Liver (tissue), 3 donors: ENCODE measurements around the gene NADSYN1.
"Not testable (repeated sequence)": the region's sequence is repeated elsewhere in the genome, so short reads cannot be mapped to it uniquely, and the experiment has no call there.

Experiments used
- CTCF ChIP-seq: fragments of 150-350 bp; IDR thresholded peaks from 2 replicates; pipeline ENCODE4 v1.5.1; 2017; ENCODE audit warnings: improper control_type of control experiment, low read depth, low read length; ENCODE audit not compliant: missing input control
- RAD21 ChIP-seq, 2 donors: IDR thresholded peaks; 2 replicates each; pipeline ENCODE4 v1.6.1; 2016; ENCODE audit warnings: antibody characterized with exemption in 2 of 2, mild to moderate bottlenecking in 2 of 2
- donor health status: healthy.
- donor health status: healthy.

- not testable (repeated sequence) for TF ChIP-seq CTCF; RAD21 (IDR thresholded peaks at IDR 0.05)
These were observed 85.1 kb downstream of the NADSYN1 start, which contains the start of gene KRTAP5-8 for GRCh38 chr11:71537977-71538665.
